ENCODE measurements around the gene AMOTL1. TPM values are rescaled to one million over a fixed set of nuclear protein-coding genes. Genes with fewer than 3 reads are reported as not detected.

Gene AMOTL1
- polyA plus RNA-seq, 1 donor (not counting 4 experiments of a cell fraction or from before 2014, with no cell fraction given), result 86.5 TPM

DNA sequence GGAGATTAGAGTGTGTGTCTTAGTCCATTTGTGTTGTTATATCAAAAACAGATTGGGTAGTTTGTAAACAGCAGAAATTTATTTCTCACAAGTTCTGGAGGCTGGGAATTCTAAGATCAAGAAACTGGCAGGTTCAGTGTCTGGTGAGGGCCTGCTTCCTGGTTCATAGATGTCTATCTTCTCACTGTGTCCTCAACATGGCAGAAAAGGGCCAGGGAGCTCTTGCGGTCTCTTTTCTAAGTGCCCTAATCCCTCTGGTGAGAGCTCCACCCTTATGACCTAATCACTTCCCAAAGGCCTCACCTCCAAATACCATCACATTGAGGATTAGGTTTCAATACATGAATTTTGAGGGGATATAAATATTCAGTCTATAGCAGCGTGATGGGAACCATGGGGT, 25.5 kb upstream of the AMOTL1 start:
- no peak for FAIRE-seq
- H3K9ac ChIP-seq (ENCODE audit: control insufficient read depth, extremely low read depth, insufficient read depth, low read length), result no peak overlapping the region
- no peak overlapping the region for H2AFZ ChIP-seq (ENCODE audit: control insufficient read depth, low read length)
- H4K20me1 ChIP-seq (ENCODE audit: control insufficient read depth, extremely low read depth, insufficient read depth, low read length), result no peaks in the 10 kb centered on the region
- H3K4me1 ChIP-seq (ENCODE audit: control insufficient read depth, extremely low read depth, insufficient read depth, low read length), result peaks cover 52% of the 10 kb centered on the region
- DNase-seq (ENCODE audit: low read depth, low spot score), result no peak
- no peaks in the 10 kb centered on the region for H3K27me3 ChIP-seq (ENCODE audit: control insufficient read depth, extremely low read depth, insufficient read depth, low read length)
- H3K27ac ChIP-seq (ENCODE audit: control insufficient read depth, insufficient read depth, low read length), result no peak overlapping the region
- peaks cover 48% of the 10 kb centered on the region for H3K79me2 ChIP-seq (ENCODE audit: control insufficient read depth, insufficient read depth, low read length)
- dilution Hi-C loops (cut with MboI; ENCODE audit: extremely low pct_ligation_motif_present, low sequenced_read_pairs), result no loop called here
- no peak overlapping the region for H3K4me2 ChIP-seq (ENCODE audit: control insufficient read depth, extremely low read depth, insufficient read depth, low read depth, low read length)
- no peaks in the 10 kb centered on the region for H3K9me3 ChIP-seq (ENCODE audit: control insufficient read depth, low read depth, low read length)
- H3K4me3 ChIP-seq (ENCODE audit: control insufficient read depth in 2 of 3, extremely low read depth in 1 of 3, insufficient read depth in 2 of 3, low read depth in 1 of 3, low read length in 3 of 3), result no peak overlapping the region
- H3K9me1 ChIP-seq (ENCODE audit: control insufficient read depth, extremely low read depth, insufficient read depth, low read length), result no peaks in the 10 kb centered on the region
- TF ChIP-seq, protein P1, sequence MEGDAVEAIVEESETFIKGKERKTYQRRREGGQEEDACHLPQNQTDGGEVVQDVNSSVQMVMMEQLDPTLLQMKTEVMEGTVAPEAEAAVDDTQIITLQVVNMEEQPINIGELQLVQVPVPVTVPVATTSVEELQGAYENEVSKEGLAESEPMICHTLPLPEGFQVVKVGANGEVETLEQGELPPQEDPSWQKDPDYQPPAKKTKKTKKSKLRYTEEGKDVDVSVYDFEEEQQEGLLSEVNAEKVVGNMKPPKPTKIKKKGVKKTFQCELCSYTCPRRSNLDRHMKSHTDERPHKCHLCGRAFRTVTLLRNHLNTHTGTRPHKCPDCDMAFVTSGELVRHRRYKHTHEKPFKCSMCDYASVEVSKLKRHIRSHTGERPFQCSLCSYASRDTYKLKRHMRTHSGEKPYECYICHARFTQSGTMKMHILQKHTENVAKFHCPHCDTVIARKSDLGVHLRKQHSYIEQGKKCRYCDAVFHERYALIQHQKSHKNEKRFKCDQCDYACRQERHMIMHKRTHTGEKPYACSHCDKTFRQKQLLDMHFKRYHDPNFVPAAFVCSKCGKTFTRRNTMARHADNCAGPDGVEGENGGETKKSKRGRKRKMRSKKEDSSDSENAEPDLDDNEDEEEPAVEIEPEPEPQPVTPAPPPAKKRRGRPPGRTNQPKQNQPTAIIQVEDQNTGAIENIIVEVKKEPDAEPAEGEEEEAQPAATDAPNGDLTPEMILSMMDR (optimal IDR thresholded peaks at IDR 0.05 in 1 of 3, IDR thresholded peaks at IDR 0.05 in 1 of 3, conservative IDR thresholded peaks at IDR 0.05 in 1 of 3; ENCODE audit: extremely low read depth in 1 of 3, insufficient read depth in 2 of 3, low read length in 3 of 3), result no peak
- TF ChIP-seq EZH2 (IDR thresholded peaks at IDR 0.05; ENCODE audit: low read length), result no peak
- peaks cover 11 to 14% of the 10 kb centered on the region in 2 experiments for H3K36me3 ChIP-seq (ENCODE audit: control insufficient read depth in 2 of 2, extremely low read depth in 1 of 2, insufficient read depth in 2 of 2, low read length in 2 of 2)

- H3K27ac ChIP-seq (ENCODE audit: control insufficient read depth, insufficient read depth, low read length), result peak overlapping the region; percentile 99
- peaks cover 9 to 19% of the 10 kb centered on the region in 2 experiments for H3K36me3 ChIP-seq (ENCODE audit: control insufficient read depth in 2 of 2, extremely low read depth in 1 of 2, insufficient read depth in 2 of 2, low read length in 2 of 2)
- no peaks in the 10 kb centered on the region for H3K27me3 ChIP-seq (ENCODE audit: control insufficient read depth, extremely low read depth, insufficient read depth, low read length)
- dilution Hi-C loops (cut with MboI; ENCODE audit: extremely low pct_ligation_motif_present, low sequenced_read_pairs), result no loop called here
- TF ChIP-seq EZH2 (IDR thresholded peaks at IDR 0.05; ENCODE audit: low read length), result no peak
- TF ChIP-seq, protein P1 (optimal IDR thresholded peaks at IDR 0.05 in 1 of 3, IDR thresholded peaks at IDR 0.05 in 1 of 3, conservative IDR thresholded peaks at IDR 0.05 in 1 of 3; ENCODE audit: extremely low read depth in 1 of 3, insufficient read depth in 2 of 3, low read length in 3 of 3), result no peak
- H3K4me2 ChIP-seq (ENCODE audit: control insufficient read depth, extremely low read depth, insufficient read depth, low read depth, low read length), result peak overlapping the region; percentile 81
- no peak overlapping the region for H2AFZ ChIP-seq (ENCODE audit: control insufficient read depth, low read length)
- peak overlapping the region; percentile 77 for H3K9ac ChIP-seq (ENCODE audit: control insufficient read depth, extremely low read depth, insufficient read depth, low read length)
- H3K4me3 ChIP-seq (ENCODE audit: control insufficient read depth in 2 of 3, extremely low read depth in 1 of 3, insufficient read depth in 2 of 3, low read depth in 1 of 3, low read length in 3 of 3), result peak overlapping the region in 1 of 3 experiments; percentile 42
- H3K9me1 ChIP-seq (ENCODE audit: control insufficient read depth, extremely low read depth, insufficient read depth, low read length), result peaks cover 2% of the 10 kb centered on the region
- peaks cover 59% of the 10 kb centered on the region for H3K4me1 ChIP-seq (ENCODE audit: control insufficient read depth, extremely low read depth, insufficient read depth, low read length)
- no peaks in the 10 kb centered on the region for H4K20me1 ChIP-seq (ENCODE audit: control insufficient read depth, extremely low read depth, insufficient read depth, low read length)
- no peaks in the 10 kb centered on the region for H3K9me3 ChIP-seq (ENCODE audit: control insufficient read depth, low read depth, low read length)
- H3K79me2 ChIP-seq (ENCODE audit: control insufficient read depth, insufficient read depth, low read length), result peaks cover 24% of the 10 kb centered on the region
- FAIRE-seq, result peak; percentile 64
- DNase-seq (ENCODE audit: low read depth, low spot score), result no peak
Observed at GRCh38 chr11:94746721-94747120, 21.4 kb upstream of the AMOTL1 start.

Data from keratinocyte (primary cell).